Psoas muscle (tissue), 8 donors: ENCODE data around the gene OVCA2. TPM values are rescaled to one million over a fixed set of nuclear protein-coding genes. Genes with fewer than 3 reads are reported as not detected.

ENCODE experiments used
- ATAC-seq, 4 donors: fragments of 200-7000 bp; cut with Tn5 transposase; one replicate each; pipeline ENCODE4 v1.9.1; 2020; ENCODE audit warnings: moderate library complexity in 3 of 4, mild to moderate bottlenecking in 2 of 4
- DNase-seq, 2 donors: peaks; one replicate each; pipeline ENCODE4 v3.0.0-alpha.2; 2020
- H3K27ac ChIP-seq: fragments of 200-600 bp; one replicate; pipeline ENCODE4 v1.8.0; 2022
- H3K27me3 ChIP-seq, 3 donors: fragments of 200-600 bp in 1 of 3; one replicate each; pipeline versions ENCODE4 v1.6.1 to v1.8.0; 2013 to 2022; ENCODE audit warnings: low read length in 2 of 3, mild to moderate bottlenecking in 2 of 3, moderate library complexity in 1 of 3; ENCODE audit not compliant: insufficient read depth in 3 of 3
- H3K36me3 ChIP-seq, 2 donors: fragments of 200-600 bp in 1 of 2; one replicate each; pipeline versions ENCODE4 v1.6.1 to v1.8.0; 2013 to 2022; ENCODE audit warnings: low read depth in 1 of 2, mild to moderate bottlenecking in 1 of 2, moderate library complexity in 1 of 2; ENCODE audit not compliant: insufficient read depth in 1 of 2
- H3K4me1 ChIP-seq: fragments of 200-600 bp; one replicate; pipeline ENCODE4 v1.8.0; 2022
- H3K4me3 ChIP-seq: fragments of 200-600 bp; one replicate; pipeline ENCODE4 v1.8.0; 2022; ENCODE audit warnings: mild to moderate bottlenecking
- H3K9me3 ChIP-seq: fragments of 200-600 bp; one replicate; pipeline ENCODE4 v1.8.0; 2022
- WGBS, 3 donors: extraction: QIAGEN DNeasy Blood & Tissue Kit; methylation state at CpG; one replicate each; pipeline versions ENCODE4 v1.1.6 to v1.1.7; 2013; 5-methylcytosine and 5-hydroxymethylcytosine counted together
- intact Hi-C, 2 donors: fragments of 100-400 bp; cut with DNase I; formaldehyde crosslinking; loops; one replicate each; pipeline versions ENCODE4 v1.11.0 to v1.14.2; 2022
- polyA plus RNA-seq, 3 donors: library from polyadenylated mRNA; stranded (reverse); fragments of 200-250 nt; gene quantifications; one replicate each; pipeline ENCODE4 v1.2.3, GENCODE V29; 2013
- total RNA-seq, 4 donors: library from RNA; stranded (reverse); fragmentation: NEBNext Ultra II Directional in 2 of 4; extraction: Animal tissue kit (Norgen Biotek cat#: 25700) in 2 of 4; gene quantifications; one replicate each; pipeline versions ENCODE4 v1.2.1 to v1.2.4, GENCODE V29; 2021 to 2023
- TF ChIP-seq, protein P1 (sequence below): fragments of 200-600 bp; IDR thresholded peaks from one replicate; pipeline ENCODE4 v1.8.0; 2022; ENCODE audit warnings: antibody characterized with exemption
- donor health status: healthy with polysubstance abuse.
- donor health status: DM: no; HTN: no; CAD: no; lungs with moderate emphysema.
- donor health status: Bipolar disorder and iron deficiency.
- donor health status: healthy.
- donor health status: DM: yes; HTN: yes; CAD: no.
- donor health status: DM: no; HTN: no; CAD: no.
- donor health status: DM: no; HTN: no; CAD: no.
- donor health status: DM: yes; HTN: yes; CAD: no.

Gene OVCA2
- total and polyA plus RNA-seq, 7 donors, result 10.1 to 66.1 (median 23.0) TPM

GRCh38 chr17:2044263-2044894 is 2.6 kb downstream of the OVCA2 start:
- H3K36me3 ChIP-seq, result peaks cover 2 to 34% of the 10 kb centered on the region in 2 donors
- peaks cover 33% of the 10 kb centered on the region for H3K4me1 ChIP-seq
- H3K27ac ChIP-seq, result peak overlapping the region; percentile 27
- H3K9me3 ChIP-seq, result no peaks in the 10 kb centered on the region
- WGBS, 3 donors, result 88 to 89% (median 88%) methylated on average over 5 of the region's 5 CpGs
- H3K4me3 ChIP-seq, result no peak overlapping the region
- DNase-seq (no peak), ATAC-seq (no peak)
- H3K27me3 ChIP-seq, result peaks cover 0 to 18% (median under 1%) of the 10 kb centered on the region in 3 donors
- TF ChIP-seq, protein P1, sequence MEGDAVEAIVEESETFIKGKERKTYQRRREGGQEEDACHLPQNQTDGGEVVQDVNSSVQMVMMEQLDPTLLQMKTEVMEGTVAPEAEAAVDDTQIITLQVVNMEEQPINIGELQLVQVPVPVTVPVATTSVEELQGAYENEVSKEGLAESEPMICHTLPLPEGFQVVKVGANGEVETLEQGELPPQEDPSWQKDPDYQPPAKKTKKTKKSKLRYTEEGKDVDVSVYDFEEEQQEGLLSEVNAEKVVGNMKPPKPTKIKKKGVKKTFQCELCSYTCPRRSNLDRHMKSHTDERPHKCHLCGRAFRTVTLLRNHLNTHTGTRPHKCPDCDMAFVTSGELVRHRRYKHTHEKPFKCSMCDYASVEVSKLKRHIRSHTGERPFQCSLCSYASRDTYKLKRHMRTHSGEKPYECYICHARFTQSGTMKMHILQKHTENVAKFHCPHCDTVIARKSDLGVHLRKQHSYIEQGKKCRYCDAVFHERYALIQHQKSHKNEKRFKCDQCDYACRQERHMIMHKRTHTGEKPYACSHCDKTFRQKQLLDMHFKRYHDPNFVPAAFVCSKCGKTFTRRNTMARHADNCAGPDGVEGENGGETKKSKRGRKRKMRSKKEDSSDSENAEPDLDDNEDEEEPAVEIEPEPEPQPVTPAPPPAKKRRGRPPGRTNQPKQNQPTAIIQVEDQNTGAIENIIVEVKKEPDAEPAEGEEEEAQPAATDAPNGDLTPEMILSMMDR, result no peak
- intact Hi-C loops, result no loop called here

GRCh38 chr17:2047590-2047989 is 5.8 kb downstream of the OVCA2 start:
- Histone ChIP-seq H3K9me3 (no peaks in the 10 kb centered on the region), H3K27me3 (peaks cover 0 to 28% (median 4%) of the 10 kb centered on the region in 3 donors), H3K4me1 (peaks cover 24% of the 10 kb centered on the region), H3K4me3 (no peak overlapping the region), H3K27ac (no peak overlapping the region), H3K36me3 (peaks cover 2 to 16% of the 10 kb centered on the region in 2 donors)
- DNase-seq, result no peak
- 81 to 89% (median 88%) methylated on average over 6 of the region's 6 CpGs for WGBS, 3 donors
- no peak for ATAC-seq
- TF ChIP-seq, protein P1, result no peak
- intact Hi-C loops, result no loop called here

DNA sequence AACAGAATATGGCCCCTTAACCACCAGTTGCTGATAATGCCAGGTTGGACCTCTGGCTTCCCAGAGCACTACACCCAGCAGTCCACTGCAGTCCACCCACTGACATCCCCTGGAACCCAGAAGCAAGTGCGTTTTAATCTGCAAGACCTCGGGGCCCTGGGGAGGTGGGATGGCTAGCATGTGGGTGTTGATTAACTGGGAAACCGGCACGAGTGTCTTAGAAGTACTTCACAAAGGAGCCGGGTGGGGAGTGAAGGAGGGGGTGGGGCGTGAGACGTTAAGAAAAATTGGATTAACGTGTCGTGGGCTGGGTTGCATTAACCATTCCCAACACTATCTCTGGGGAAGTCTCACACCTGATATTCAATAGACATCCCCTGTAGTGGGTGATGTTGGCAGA is 7.0 kb downstream of the OVCA2 start:
- peak overlapping the region; percentile 88 for H3K4me3 ChIP-seq
- intact Hi-C loops, result no loop called here
- WGBS, 3 donors, result 11 to 18% (median 16%) methylated on average over 9 of the region's 9 CpGs

GRCh38 chr17:2049333-2050299 is 7.8 kb downstream of the OVCA2 start:
- DNase-seq (peak; percentile 90 to 91), ATAC-seq (peak; percentile 44 to 57 (median 51))
- 2 to 6% (median 4%) methylated on average over 32 to 104 of the region's 104 CpGs for WGBS, 3 donors
- Histone ChIP-seq H3K27ac (no peak overlapping the region), H3K4me1 (peaks cover 11% of the 10 kb centered on the region), H3K27me3 (peaks cover 0 to 34% (median 4%) of the 10 kb centered on the region in 3 donors), H3K4me3 (peak overlapping the region; percentile 88), H3K9me3 (no peaks in the 10 kb centered on the region), H3K36me3 (no peaks in the 10 kb centered on the region)
- intact Hi-C loops, result no loop called here
- TF ChIP-seq, protein P1, result no peak

More for the DNA sequence above, 7.0 kb downstream of the OVCA2 start:
- Histone ChIP-seq H3K9me3 (no peaks in the 10 kb centered on the region), H3K36me3 (peaks cover 2 to 5% of the 10 kb centered on the region in 2 donors), H3K27me3 (peaks cover 0 to 32% (median 4%) of the 10 kb centered on the region in 3 donors), H3K4me1 (peaks cover 18% of the 10 kb centered on the region), H3K27ac (no peak overlapping the region)
- no peak for ATAC-seq
- no peak for DNase-seq
- TF ChIP-seq, protein P1, result no peak
